SK-N-SH treated with all-trans-retinoic acid at 6 μM for 48 hours (cell line): ENCODE data around the gene DPY19L3.

Source experiments
- ARNTL ChIP-seq: fragments of 450-650 bp; formaldehyde crosslinking; IDR thresholded peaks from 2 replicates; pipeline ENCODE4 v1.5.0; 2020; ENCODE audit warnings: low read depth, mild to moderate bottlenecking, moderate library complexity, borderline replicate concordance
- BACH2 ChIP-seq: fragments of 250-450 bp; sonication (Bioruptor Pico); IDR thresholded peaks from 2 replicates; pipeline ENCODE4 v1.9.0; 2021; ENCODE audit warnings: mild to moderate bottlenecking, borderline replicate concordance
- CREB5 ChIP-seq: fragments of 250-450 bp; sonication (Bioruptor Pico); IDR thresholded peaks from 2 replicates; pipeline ENCODE4 v1.5.1; 2020; ENCODE audit warnings: low read depth, mild to moderate bottlenecking, moderate library complexity
- ESRRG ChIP-seq: fragments of 250-450 bp; sonication (Bioruptor Pico); IDR thresholded peaks from 2 replicates; pipeline ENCODE4 v1.6.1; 2021; ENCODE audit warnings: mild to moderate bottlenecking
- OSR1 ChIP-seq: fragments of 250-450 bp; sonication (Bioruptor Pico); IDR thresholded peaks from 2 replicates; pipeline ENCODE4 v1.8.0; 2022; ENCODE audit warnings: moderate library complexity, mild to moderate bottlenecking, inconsistent platforms
- PATZ1 ChIP-seq: fragments of 250-450 bp; sonication (Bioruptor Pico); IDR thresholded peaks from 2 replicates; pipeline ENCODE4 v1.8.0; 2020; ENCODE audit warnings: mild to moderate bottlenecking, moderate library complexity, borderline replicate concordance
- POU6F1 ChIP-seq: fragments of 250-450 bp; sonication (Bioruptor Pico); IDR thresholded peaks from 2 replicates; pipeline ENCODE4 v1.8.0; 2021; ENCODE audit warnings: low read depth, mild to moderate bottlenecking, moderate library complexity, borderline replicate concordance
- PPARA ChIP-seq: fragments of 250-450 bp; sonication (Bioruptor Pico); IDR thresholded peaks from 2 replicates; pipeline ENCODE4 v1.5.0; 2020; ENCODE audit warnings: mild to moderate bottlenecking, borderline replicate concordance
- RARB ChIP-seq: fragments of 250-450 bp; sonication (Bioruptor Pico); IDR thresholded peaks from 2 replicates; pipeline ENCODE4 v1.8.0; 2021; ENCODE audit warnings: mild to moderate bottlenecking, moderate library complexity
- TCF4 ChIP-seq: fragments of 250-450 bp; sonication (Bioruptor Pico); IDR thresholded peaks from 2 replicates; pipeline ENCODE4 v1.8.0; 2021; ENCODE audit warnings: mild to moderate bottlenecking, moderate library complexity, borderline replicate concordance
- ZFP3 ChIP-seq: fragments of 250-450 bp; sonication (Bioruptor Pico); IDR thresholded peaks from 2 replicates; pipeline ENCODE4 v1.5.0; 2020; ENCODE audit warnings: mild to moderate bottlenecking, moderate library complexity
- ZNF565 ChIP-seq: fragments of 450-650 bp; formaldehyde crosslinking; conservative IDR thresholded peaks from 2 replicates; pipeline ENCODE4 v1.5.0; 2020; ENCODE audit warnings: low read depth, mild to moderate bottlenecking, moderate library complexity

GRCh38 chr19:32475141-32476031 lies 69.8 kb downstream of the DPY19L3 start:
- no peak for TF ChIP-seq ZFP3 (CRISPR knock-in tag)
- no peak for TF ChIP-seq ARNTL (CRISPR knock-in tag)
- no peak for TF ChIP-seq ESRRG (CRISPR knock-in tag)
- no peak for TF ChIP-seq PATZ1
- no peak for TF ChIP-seq POU6F1 (CRISPR knock-in tag)
- TF ChIP-seq BACH2: no peak
- no peak for TF ChIP-seq OSR1
- no peak for TF ChIP-seq PPARA (CRISPR knock-in tag)
- TF ChIP-seq RARB: no peak
- TF ChIP-seq TCF4: no peak
- TF ChIP-seq ZNF565 (CRISPR knock-in tag): no peak
- TF ChIP-seq CREB5 (CRISPR knock-in tag): no peak
